C4-2B (cell line): ENCODE measurements around the gene LRTM2.

Experiments used
- ZFX ChIP-seq: fragments of 450-650 bp; IDR thresholded peaks from 2 replicates; pipeline ENCODE4 v1.6.1; 2017
- TF ChIP-seq, protein P1 (sequence below): fragments of 450-650 bp; conservative IDR thresholded peaks from 2 replicates; pipeline ENCODE4 v1.5.1; 2017; ENCODE audit warnings: mild to moderate bottlenecking

DNA sequence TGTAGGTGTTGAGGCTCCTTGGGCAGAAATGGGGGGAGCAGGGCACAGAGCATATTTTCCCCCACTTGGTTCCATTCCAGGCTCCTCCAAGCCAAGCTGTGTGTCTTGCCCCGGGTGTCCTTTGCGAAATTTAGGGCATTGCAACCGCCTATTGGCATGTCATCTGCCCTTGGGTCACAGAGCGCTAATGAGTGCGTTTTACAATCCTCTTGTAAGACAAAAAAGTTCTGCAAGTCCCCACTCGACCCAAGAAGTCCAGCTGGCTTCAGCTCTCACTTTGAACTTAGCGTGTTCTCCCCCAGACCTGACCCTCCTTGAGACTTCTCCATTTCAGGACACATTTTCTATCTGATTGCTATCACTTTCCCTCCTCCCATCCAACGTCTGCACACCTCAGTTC is 6.1 kb upstream of the LRTM2 start:
- TF ChIP-seq, protein P1, sequence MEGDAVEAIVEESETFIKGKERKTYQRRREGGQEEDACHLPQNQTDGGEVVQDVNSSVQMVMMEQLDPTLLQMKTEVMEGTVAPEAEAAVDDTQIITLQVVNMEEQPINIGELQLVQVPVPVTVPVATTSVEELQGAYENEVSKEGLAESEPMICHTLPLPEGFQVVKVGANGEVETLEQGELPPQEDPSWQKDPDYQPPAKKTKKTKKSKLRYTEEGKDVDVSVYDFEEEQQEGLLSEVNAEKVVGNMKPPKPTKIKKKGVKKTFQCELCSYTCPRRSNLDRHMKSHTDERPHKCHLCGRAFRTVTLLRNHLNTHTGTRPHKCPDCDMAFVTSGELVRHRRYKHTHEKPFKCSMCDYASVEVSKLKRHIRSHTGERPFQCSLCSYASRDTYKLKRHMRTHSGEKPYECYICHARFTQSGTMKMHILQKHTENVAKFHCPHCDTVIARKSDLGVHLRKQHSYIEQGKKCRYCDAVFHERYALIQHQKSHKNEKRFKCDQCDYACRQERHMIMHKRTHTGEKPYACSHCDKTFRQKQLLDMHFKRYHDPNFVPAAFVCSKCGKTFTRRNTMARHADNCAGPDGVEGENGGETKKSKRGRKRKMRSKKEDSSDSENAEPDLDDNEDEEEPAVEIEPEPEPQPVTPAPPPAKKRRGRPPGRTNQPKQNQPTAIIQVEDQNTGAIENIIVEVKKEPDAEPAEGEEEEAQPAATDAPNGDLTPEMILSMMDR = no peak
- no peak for TF ChIP-seq ZFX
